HG03558 (cell line): ENCODE measurements around the gene ENPP5.
"Not testable (repeated sequence)": the region's sequence is repeated elsewhere in the genome, so short reads cannot be mapped to it uniquely, and the experiment has no call there.

Source experiments
- ATAC-seq: cut with Tn5 transposase; IDR thresholded peaks from one replicate; pipeline ENCODE4 v1.9.1; 2021; ENCODE audit warnings: moderate number of reproducible peaks; ENCODE audit not compliant: unreplicated experiment; ENCODE audit errors: extremely low read depth

Gene ENPP5

GRCh38 chr6:46175446-46175845 is 4.7 kb upstream of the ENPP5 start:
- ATAC-seq, result peak; percentile 80

- no peak for ATAC-seq
Measured at GRCh38 chr6:46174904-46175303, 4.1 kb upstream of the ENPP5 start.

- no peak for ATAC-seq
Measured at GRCh38 chr6:46172176-46172575, 1.4 kb upstream of the ENPP5 start.

- no peak for ATAC-seq
Measured at GRCh38 chr6:46160102-46160501, 10.7 kb downstream of the ENPP5 start.

- no peak for ATAC-seq
Measured at GRCh38 chr6:46159229-46159628, 11.6 kb downstream of the ENPP5 start.

- no peak for ATAC-seq
Measured at GRCh38 chr6:46156701-46157100, 14.1 kb downstream of the ENPP5 start.

GRCh38 chr6:46149066-46149465 is 21.7 kb downstream of the ENPP5 start:
- ATAC-seq, result not testable (repeated sequence)

GRCh38 chr6:46144270-46144669 is 26.5 kb downstream of the ENPP5 start:
- ATAC-seq, result no peak

GRCh38 chr6:46138281-46138680 is 32.5 kb downstream of the ENPP5 start:
- ATAC-seq, result peak; percentile 81

GRCh38 chr6:46137387-46137786 is 33.4 kb downstream of the ENPP5 start:
- no peak for ATAC-seq

GRCh38 chr6:46136831-46137230 is 33.9 kb downstream of the ENPP5 start:
- no peak for ATAC-seq

GRCh38 chr6:46135176-46135575 is 35.6 kb downstream of the ENPP5 start:
- ATAC-seq, result no peak

- ATAC-seq, result no peak
Measured at GRCh38 chr6:46134216-46134615, 36.6 kb downstream of the ENPP5 start.

- ATAC-seq, result not testable (repeated sequence)
Measured at GRCh38 chr6:46131291-46131690, 39.5 kb downstream of the ENPP5 start.

GRCh38 chr6:46130666-46131065 is 40.1 kb downstream of the ENPP5 start:
- ATAC-seq, result no peak

- peak; percentile 96 for ATAC-seq
Measured at GRCh38 chr6:46129629-46130511, 40.9 kb downstream of the ENPP5 start, which contains the start of gene ENPP4. TSS of gene ENPP4 (plus strand) at chr6:46129989. CDS start at chr6:46139584, 9,595 bp downstream.

- no peak for ATAC-seq
Measured at GRCh38 chr6:46129291-46129628, 41.5 kb downstream of the ENPP5 start.

GRCh38 chr6:46128476-46128875 is 42.3 kb downstream of the ENPP5 start:
- ATAC-seq, result no peak

- ATAC-seq, result not testable (repeated sequence)
Measured at GRCh38 chr6:46119679-46120078, 51.1 kb downstream of the ENPP5 start.

GRCh38 chr6:46118836-46119235 is 51.9 kb downstream of the ENPP5 start:
- ATAC-seq, result no peak

GRCh38 chr6:46118157-46118556 is 52.6 kb downstream of the ENPP5 start:
- ATAC-seq, result no peak

GRCh38 chr6:46116289-46116688 is 54.5 kb downstream of the ENPP5 start:
- ATAC-seq, result no peak
